ENCODE data around the gene WDR7. TPM values are rescaled to one million over a fixed set of nuclear protein-coding genes. Genes with fewer than 3 reads are reported as not detected.

WDR7 gene
- polyA plus RNA-seq, 3 donors = 3.3 to 5.5 (median 4.9) TPM

DNA sequence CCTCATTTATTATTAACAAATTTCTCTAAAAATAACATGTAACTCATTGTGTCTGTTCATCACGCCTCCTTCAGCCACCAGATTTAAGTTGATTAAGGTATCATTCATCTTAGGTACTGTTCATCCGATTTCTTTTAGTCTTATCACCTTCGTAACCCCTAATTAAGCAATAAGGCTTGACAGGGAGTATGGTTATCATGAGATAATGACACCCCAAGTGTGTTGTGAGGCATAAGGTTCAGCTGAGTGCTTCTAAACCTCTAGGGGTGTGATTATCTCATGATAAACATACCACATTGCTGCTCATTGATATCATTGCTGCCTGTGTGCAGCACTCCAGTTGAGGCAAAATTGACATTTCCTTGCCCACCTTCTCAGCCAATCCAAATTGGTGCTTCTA is 336.9 kb downstream of the WDR7 start:
- no peak overlapping the region for H3K27ac ChIP-seq (ENCODE audit: low read depth, low read length)
- 85 to 93% (median 89%) methylated on average over 3 of the region's 3 CpGs for WGBS, 3 donors

DNA sequence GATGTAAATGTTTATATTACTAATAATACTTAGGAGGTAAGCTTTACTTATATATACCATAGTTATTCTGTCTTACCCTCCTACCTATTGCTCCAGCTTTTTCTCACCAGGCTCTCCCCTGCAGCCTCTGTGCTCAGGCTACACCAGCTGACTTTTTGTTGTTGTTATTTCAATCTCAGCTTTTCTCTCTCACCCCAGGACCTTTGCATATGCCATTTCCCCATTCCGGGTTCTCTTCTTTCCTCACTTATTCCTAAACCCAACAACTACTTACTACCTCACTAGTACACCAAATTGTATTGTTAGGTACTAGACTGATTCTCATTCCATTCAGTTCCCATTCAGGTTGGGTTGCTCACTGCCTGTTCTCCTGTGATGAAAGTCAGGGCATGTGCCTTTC is 339.5 kb downstream of the WDR7 start:
- H3K27ac ChIP-seq (ENCODE audit: low read depth, low read length) = no peak overlapping the region
- 91 to 100% (median 96%) methylated on average over 1 of the region's 1 CpG for WGBS, 3 donors

DNA sequence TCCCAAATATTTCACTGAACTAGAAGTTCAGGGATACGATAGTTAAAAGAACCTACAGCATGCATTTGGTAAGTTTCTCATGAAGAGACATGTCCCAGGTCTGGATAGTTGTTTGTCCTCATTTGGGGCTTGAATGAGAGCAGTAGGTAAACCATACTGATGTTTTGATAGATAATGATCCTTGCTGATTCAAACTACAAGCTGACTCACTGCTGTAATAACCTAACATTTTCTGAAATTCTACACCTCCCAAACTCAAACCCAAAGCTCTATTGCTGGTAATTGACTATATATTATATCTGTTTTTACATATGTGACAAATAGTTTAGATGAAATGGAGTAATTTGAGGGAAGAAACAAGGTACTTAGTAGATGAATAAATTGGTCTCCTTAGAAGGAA is 341.6 kb downstream of the WDR7 start:
- no peak overlapping the region for H3K27ac ChIP-seq (ENCODE audit: low read depth, low read length)
- WGBS, 3 donors = 97 to 100% (median 97%) methylated on average over 1 of the region's 1 CpG

DNA sequence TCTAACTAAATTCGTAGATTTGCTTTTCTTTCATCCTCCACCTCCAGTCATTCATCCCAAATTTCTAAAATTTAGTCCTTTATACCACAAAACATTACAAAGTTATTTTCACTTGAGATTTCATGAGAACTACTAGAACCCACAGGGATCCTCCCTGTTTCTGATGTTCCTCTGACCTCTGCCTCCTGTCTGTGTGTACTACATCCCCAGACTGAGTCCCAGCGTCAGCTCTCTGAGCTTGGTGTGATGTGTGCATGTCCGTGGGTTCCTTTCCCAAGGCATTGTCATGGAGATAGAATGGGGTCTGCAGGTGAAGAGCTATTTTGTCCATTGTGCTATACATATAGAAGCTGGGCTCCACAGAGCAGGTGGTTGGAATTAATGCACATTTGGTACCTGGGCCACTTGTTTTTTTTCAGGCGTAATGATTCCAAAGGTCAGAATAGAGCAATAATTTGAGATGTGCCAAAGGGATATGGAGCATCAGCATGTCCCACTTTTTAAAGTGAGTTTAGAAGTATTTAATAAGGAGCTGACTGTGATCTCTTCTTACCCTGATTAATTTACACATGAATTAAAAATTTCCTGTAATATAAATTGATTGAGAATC is 344.5 kb downstream of the WDR7 start:
- WGBS, 3 donors = 92 to 94% (median 94%) methylated on average over 4 of the region's 4 CpGs
- no peak overlapping the region for H3K27ac ChIP-seq (ENCODE audit: low read depth, low read length)

DNA sequence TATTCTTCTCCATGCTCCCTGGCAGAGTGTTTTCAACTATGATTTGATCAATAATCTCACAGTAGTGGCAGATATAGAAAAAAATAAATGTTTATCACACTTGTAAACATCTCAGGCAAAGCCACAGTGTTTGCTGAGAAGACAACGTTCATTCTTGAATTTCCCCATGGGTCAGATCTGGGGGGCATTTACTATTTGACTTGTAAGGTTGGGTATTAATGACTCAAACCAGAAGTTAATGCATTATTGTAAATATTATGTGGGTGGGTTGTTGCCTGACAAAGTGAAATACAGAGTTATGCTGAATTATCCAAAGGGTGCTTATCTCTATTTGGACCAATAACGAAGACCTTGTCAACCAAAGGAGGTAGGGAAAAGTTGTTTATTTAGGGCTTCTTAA is 346.0 kb downstream of the WDR7 start:
- whole genome bisulfite sequencing, 3 donors = 66 to 85% (median 77%) methylated on average over 2 of the region's 2 CpGs

DNA sequence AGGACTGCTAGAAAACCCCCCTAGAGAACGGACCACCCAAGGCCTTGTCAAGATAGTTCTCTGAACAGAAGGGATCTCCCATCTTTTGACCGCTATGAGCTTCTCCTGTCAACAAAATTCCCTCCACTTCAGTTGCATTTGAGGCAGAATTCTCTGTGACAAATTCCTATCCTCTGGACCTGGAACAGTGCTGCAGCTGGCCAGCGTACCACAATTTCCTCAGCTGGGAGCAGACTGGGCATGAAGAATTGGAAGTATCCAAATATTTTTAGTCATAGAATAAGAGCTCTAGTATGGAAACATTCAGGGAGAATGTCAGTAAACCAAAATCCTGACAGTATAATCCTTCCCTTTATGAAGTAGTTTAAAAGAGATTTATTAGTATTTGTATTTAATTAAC is 348.7 kb downstream of the WDR7 start:
- no peak overlapping the region for H3K27ac ChIP-seq (ENCODE audit: low read depth, low read length)
- 93 to 96% (median 96%) methylated on average over 3 of the region's 3 CpGs for WGBS, 3 donors

More for the DNA sequence above, 346.0 kb downstream of the WDR7 start:
- no peak overlapping the region for H3K27ac ChIP-seq (ENCODE audit: low read depth, low read length)

DNA sequence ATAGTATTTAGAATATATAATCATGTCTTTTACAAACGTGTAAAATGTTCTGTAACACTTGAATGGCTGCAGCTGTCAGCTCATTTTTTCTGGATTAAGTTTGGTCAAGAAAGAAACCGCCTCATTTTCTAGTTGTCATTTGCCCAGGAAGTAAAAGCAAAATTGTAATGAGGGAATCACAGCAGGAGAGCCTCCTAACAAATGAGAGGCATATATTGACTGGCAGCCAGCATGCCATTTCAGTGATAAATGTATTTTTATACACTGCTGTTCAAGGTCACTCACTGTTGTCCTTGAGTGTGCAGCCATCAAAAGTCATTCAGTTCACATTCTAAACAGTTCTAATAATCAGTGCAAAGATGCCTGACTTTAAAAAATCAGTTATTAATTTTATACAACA is 351.5 kb downstream of the WDR7 start:
- WGBS, 3 donors = 25 to 84% (median 80%) methylated on average over 2 of the region's 2 CpGs
- H3K27ac ChIP-seq (ENCODE audit: low read depth, low read length) = no peak overlapping the region

DNA sequence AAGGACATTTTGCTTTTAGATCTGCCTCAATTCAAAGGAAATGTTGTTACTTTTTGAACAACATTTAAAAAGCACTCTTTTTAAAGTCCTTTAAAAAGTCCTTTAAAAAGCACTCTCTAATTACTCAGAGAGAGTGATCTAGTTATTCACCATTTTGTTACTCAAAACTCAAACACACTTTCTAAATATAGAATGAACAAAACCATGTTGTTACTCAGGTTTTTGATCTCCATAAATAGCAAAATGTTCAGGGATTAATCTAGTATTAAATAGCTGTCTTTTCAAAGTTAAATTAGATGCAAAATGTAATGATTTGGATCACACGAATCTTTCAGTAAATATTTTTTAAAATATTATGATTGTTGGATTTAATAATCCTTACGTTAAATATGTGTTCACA is 352.2 kb downstream of the WDR7 start:
- H3K27ac ChIP-seq (ENCODE audit: low read depth, low read length) = no peak overlapping the region
- 40 to 43% (median 42%) methylated on average over 2 of the region's 2 CpGs for WGBS, 3 donors

DNA sequence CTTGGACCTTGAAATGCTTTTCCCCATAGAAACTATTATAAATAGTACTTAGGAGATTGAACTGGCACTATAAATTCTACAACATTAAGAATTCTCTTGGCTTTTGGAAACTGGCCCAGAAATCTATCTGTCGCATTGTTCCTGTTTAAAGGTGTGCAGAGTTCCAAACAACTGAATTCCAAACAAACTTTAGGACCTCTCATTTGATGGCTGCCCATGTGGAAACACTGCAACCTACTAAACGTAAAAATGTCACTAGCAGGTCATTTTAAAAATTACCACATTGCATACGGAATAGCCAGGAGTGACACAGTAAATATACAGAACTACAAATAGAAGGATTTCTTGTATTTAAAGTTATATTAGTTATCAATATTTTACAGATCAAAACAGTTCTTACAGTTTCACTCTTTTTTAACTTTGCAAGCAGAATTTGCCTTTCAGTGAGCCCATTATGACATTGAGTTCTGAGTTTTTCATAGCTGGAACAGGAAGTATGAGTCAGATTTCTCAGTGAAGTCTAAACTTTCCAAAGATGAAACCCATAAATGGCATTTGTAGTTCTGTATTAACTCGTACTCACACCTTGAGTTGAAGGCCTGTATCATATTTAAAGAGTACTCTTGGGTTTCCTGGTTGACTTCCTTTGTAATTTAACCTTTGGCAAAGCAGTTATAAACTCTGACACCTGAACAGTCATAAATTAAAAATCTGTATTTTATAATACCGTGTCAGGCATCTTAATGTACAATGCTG is 353.4 kb downstream of the WDR7 start:
- H3K27ac ChIP-seq (ENCODE audit: low read depth, low read length) = no peak overlapping the region
- 56 to 60% (median 57%) methylated on average over 5 of the region's 5 CpGs for WGBS, 3 donors

DNA sequence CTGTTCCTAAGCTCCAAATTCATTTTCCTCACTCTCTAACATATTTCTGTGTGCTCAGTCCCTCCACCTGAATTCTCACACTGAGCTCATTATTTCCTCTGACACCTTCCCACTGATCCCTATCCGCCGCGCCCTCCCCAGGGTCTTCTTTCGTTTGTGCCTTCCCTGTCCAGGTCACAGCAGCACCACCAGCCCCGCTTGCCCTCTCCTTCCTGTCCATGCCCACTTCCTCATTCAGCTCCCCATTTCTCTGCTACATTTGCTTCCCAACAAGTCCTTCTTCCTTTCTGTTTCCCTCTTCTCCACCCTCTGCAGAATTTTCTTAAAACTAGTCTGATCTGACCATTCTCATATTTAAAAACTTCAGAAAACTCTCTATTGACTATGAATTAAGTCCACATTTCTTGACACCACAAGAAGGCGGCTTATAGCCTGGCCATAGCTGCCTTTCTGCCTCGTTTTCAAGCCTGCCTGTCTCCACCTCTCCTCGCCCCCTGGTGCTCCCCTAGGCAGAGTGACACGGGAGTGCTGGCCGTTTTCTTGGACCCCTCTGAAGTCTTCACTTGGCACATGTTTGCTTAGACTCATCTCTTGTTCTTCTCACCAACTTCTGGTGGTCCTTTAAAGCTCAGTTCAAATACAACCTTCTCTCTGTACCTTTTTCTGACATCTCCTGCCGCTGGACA is 357.0 kb downstream of the WDR7 start:
- WGBS, 3 donors = 65 to 87% (median 78%) methylated on average over 11 of the region's 11 CpGs
- H3K27ac ChIP-seq (ENCODE audit: low read depth, low read length) = no peak overlapping the region

DNA sequence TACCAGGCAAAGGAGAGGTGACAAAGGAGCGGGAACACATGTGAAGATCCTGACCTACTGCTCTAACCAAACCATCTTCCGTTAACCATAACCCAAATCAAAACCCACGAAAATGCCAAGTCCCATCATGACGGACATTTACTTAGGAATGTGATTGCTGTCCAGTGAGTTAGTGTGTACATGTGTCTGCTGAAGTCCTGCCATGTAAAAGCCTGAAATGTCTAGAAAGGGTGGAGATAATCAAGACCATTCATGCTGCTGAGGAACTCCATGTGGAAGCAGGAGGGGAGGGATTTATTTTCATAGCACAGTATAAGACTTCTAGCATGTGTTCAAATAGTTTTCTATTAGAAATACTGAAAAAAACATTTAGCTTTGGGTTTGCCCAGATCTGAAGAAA is 358.7 kb downstream of the WDR7 start:
- H3K27ac ChIP-seq (ENCODE audit: low read depth, low read length) = no peak overlapping the region
- WGBS, 3 donors = 93 to 99% (median 96%) methylated on average over 4 of the region's 4 CpGs

DNA sequence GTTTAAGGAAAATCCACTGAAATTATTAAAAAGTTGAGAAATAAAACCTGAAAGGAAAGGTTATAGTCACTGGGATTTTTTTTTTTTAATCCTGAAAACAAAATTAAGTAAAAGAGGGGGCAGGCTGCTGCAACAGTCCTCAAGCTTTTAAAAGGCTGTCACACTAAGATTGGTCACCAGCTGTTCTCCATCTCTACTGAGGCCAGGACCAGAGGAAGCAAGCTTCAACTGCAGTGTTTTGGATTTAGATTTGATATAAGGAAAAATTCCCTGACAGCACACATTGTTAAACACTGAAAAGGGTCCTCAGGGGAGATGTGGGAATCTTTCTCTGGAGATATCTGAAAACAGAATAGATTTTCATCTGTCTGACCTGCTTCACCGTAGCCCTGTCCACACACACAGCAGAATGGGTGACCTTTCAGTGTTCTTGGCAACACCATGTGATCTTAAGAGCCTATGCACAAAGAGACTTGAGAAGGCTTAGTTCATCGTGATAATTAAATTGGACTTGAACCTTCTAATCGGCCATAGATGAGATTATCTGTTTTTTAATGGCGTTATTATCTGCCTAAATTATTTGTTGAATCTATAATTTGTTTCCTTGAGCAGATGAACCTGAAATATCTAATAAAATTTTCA is 363.7 kb downstream of the WDR7 start:
- WGBS, 3 donors = 60 to 80% (median 77%) methylated on average over 4 of the region's 4 CpGs
- no peak overlapping the region for H3K27ac ChIP-seq (ENCODE audit: low read depth, low read length)

DNA sequence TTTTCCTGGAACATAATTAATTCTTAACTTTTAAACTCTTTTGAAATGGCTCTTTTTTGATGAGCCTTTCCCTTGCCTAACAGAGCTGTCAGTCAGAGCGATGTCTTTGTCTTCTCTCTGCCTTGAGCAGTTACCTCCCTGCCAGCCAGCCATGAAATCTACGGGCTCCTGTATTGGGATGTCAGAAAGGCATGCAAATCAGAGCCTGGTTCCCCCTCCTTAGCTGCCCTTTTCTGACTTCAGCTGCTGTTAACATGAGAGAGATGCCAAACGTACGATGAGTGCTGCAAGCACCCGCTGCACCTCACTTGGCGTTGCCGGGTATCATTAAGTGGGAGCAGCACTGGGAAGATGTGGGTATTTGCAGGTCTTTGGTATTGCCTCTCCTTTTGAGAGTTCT is 364.3 kb downstream of the WDR7 start:
- 95 to 98% (median 96%) methylated on average over 7 of the region's 7 CpGs for WGBS, 3 donors
- H3K27ac ChIP-seq (ENCODE audit: low read depth, low read length) = no peak overlapping the region

DNA sequence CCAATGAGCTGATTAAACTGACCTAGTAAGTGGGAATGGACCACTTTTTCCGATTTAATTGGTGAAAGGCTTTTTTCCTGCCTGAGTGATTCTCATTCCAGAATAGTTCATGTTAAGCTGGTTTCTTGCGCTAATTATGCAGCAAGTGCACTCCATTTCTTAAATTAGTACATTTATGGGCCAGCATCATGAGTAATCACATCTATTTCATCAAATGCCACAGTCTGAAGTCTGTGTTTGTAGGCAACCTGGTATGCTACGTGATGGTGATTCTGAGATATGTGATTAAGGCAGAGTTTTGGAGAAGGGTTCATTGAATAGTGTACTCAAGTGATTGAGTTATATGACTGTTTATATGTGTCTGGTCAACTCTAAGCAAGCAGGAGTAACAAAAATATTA is 367.7 kb downstream of the WDR7 start:
- WGBS, 3 donors = 82 to 97% (median 95%) methylated on average over 3 of the region's 3 CpGs
- no peak overlapping the region for H3K27ac ChIP-seq (ENCODE audit: low read depth, low read length)

DNA sequence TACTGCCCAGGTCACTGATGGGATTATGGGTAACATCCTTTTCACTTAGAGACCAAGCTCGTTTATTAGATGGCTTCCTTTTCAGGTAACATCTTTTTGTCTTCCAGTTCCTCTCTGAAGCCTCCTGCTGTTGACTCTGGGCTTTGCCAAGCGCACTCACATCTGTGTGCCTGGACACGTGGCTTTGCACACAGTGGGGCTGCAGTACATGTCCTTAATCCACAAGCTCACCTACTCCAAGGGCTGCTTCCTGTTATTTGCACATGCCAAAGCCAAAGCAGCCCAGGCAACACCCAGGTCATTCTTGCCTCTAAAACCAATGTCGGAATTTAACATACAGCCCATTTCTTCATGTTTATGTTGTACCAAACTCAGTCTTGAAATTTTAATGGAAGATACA is 371.6 kb downstream of the WDR7 start:
- H3K27ac ChIP-seq (ENCODE audit: low read depth, low read length) = no peak overlapping the region
- WGBS, 3 donors = 72 to 91% (median 90%) methylated on average over 4 of the region's 4 CpGs

DNA sequence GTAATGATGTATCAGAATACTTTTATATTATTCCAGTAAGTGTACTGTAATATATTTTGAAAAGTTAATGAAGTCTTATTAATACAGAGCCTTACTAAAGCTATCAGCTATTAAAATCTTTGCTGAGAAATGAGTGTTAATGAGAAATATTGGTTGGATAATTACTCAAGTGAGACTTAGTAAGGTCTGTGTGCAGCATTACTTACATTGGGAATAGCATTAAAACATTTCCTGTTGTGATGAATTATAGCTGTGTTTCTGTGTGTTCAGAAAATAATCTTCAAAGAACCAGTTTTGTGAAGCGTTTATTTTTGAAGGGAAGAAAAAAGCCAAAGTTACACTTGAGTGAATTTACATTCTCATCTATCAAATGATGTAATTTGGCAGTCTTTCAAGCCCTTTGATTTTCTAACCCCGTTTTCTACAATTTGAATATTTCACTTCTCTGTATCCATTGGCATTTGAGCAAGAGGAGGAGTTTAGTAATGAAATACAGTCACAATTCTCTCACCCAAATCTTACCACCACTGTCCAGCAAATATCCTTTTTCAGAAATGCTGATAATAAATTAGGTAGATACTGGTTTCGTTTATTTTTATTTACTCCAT is 372.2 kb downstream of the WDR7 start:
- no peak overlapping the region for H3K27ac ChIP-seq (ENCODE audit: low read depth, low read length)
- WGBS, 3 donors = 45 to 51% (median 49%) methylated on average over 3 of the region's 3 CpGs

DNA sequence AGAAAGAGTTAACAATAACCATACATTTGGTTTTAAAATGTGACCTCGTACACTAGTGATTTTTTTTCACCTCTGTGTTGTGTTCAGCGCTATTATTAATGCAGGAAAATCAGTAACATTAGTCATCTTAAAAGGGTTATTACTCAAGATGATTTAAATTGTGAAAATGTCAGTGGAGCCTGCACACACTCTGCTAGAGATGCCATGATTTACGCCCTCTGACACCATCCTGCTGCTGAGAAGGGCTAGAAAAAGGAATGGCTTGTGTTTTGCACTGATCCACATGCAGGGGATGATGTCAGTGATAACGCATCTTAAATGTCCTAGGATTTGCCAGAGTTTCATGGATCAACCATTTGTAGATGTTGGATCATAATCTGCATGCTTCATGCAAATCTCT is 374.4 kb downstream of the WDR7 start:
- WGBS, 3 donors = 82 to 89% (median 84%) methylated on average over 4 of the region's 4 CpGs
- H3K27ac ChIP-seq (ENCODE audit: low read depth, low read length) = no peak overlapping the region

DNA sequence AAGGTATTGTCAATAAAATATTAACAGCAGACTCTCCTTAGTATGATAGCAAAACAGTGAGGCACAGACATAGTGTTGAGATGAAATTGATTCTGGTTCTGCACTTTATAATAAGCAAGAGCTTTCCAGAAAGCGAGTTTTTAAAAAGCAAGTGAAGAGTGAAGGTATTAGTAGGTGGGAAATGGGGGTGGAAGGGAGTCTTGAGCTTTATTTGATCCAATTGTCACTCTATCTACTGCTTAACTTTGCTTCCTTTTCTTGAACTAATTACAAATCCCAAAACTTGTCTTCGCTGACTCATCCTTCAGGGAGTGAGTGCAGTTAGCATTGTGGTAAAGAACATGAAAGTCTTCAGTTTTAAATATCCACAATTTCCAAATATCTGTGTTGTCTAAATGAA is 375.2 kb downstream of the WDR7 start:
- WGBS, 3 donors = 93 to 97% (median 95%) methylated on average over 2 of the region's 2 CpGs
- H3K27ac ChIP-seq (ENCODE audit: low read depth, low read length) = no peak overlapping the region

DNA sequence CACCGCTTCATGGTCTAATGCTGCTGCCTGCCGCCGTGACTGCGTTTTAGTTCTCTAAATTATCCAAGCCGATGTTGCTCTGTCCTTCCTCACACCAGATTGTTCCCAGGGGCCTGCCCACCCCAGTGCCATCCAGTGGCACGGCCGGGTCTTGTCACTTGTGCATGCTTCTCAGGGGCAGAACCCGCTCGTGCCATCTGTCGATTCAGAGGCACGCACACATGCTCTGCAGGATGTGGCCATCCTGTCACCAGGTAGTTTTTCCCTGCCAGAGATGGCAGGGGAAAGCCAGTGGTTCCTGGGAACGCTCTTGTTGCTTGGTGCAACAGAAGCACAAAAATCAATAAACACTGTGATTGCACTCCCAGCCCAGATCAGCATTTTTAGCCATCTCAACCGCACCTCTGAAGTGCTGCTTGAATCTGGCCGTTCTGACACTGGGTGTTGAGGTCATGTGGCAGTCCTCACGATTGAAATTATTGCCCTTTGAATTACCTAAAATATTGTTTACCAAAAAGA is 376.1 kb downstream of the WDR7 start:
- WGBS, 3 donors = 79 to 95% (median 89%) methylated on average over 15 of the region's 15 CpGs
- H3K27ac ChIP-seq (ENCODE audit: low read depth, low read length) = no peak overlapping the region
